HS-27A (cell line): ENCODE results near the gene OR9Q2.
"Not testable (repeated sequence)": the region's sequence is repeated elsewhere in the genome, so short reads cannot be mapped to it uniquely, and the experiment has no call there.

Experiments
- DNase-seq: peaks from one replicate; pipeline ENCODE4 v3.0.0-alpha.2; 2012; ENCODE audit warnings: low read depth, missing footprints

The OR9Q2 gene, protein sequence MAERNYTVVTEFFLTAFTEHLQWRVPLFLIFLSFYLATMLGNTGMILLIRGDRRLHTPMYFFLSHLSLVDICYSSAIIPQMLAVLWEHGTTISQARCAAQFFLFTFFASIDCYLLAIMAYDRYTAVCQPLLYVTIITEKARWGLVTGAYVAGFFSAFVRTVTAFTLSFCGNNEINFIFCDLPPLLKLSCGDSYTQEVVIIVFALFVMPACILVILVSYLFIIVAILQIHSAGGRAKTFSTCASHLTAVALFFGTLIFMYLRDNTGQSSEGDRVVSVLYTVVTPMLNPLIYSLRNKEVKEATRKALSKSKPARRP

DNA sequence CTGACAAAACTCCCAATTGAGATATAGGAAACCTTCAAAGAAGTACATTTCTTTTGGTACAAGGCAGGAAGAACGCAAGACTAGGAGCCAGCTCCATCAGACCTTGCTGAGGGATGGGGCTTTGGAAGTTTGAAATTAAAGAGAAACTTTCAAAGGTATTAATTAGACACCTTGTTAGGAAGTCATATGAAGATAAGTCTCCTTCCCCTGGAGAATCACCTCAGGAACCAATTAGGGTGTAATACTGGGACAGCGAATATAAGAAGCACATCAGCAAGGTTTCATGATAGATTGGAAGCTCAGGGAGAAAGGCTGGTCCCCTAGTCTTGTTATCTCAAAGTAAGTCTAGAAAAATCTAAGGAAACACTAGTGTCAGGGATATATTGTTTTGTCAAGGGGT, at the start of gene OR9Q2:
TSS of gene OR9Q2 (plus strand) at position 301 of the 400 bp plus-strand sequence. CDS start 1,421 bp downstream, outside the sequence.
- DNase-seq: no peak

DNA sequence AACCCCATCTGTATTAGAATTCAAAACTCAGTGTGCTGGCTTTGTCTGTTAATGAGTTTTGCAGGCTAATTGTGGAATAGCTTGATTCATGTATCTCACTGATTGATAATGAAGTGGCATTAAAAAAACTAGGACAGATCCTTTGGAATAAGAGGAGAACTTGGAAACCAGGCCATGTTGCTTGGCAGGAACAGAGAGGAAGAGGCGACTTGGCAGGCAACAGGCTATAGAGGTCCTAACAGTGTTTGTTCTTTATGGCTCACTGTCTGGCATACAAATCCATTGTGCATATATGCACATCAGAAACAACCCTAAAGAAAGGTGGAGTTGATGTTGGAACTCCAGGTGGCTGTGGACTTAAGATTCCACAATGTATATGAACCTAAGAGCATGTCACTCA, 46.1 kb upstream of the OR9Q2 start:
- no peak for DNase-seq

DNA sequence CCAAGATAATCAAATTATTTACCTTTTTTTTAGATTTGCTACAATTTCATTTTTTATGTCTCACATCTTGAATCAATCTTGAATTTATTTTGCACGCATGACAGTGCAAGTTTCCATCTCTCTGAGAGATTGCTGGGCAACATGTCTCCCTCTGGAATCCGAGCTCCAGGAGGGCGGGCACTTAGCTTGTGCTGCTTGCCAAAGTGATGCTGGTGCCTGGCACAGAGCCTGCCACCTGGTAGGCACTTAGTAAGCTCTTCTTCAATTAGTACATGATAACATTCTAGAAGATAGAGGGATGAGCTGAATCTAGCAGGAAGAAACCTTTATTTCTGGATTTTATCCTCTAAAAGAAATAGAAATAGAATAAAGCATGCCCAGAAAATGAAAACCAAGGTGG, 36.1 kb upstream of the OR9Q2 start:
- no peak for DNase-seq

DNA sequence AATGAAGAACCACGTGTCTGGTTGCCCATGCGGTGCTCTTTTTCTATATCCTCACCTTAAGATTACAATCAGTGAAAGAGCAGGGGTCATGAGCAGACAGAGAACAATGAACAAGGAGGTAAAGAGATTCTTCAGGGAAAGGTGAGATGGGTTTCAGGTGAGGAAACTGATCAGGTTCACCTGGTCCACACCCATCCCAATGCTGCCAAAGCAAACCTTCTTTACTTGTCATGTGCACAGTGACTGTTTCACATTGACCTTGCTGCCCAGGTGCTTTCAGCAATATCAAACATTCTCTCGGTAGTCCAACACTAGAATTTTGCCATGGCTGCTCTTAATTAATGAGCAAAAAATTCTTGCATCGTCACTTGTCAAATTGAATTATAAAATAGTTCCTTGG, 24.5 kb upstream of the OR9Q2 start:
- no peak for DNase-seq

DNA sequence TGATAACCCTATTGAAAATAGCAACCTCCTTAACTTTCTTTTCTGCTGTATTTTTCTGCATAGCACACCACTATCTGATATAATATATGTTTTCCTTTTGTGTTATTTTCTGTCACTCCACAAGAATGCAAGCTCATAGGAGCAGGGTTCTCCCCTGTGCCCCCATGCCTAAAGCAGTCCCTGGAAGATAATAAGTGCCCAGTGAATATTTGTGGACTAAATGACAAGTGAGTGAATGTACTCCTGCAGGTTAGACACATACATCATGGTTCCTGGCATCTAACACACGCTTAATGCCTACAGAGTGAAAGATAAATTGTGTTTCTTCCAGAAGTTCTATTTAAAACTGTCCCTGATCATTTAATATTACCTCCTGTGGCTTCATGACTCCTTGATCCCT, 23.9 kb upstream of the OR9Q2 start:
- DNase-seq: no peak

DNA sequence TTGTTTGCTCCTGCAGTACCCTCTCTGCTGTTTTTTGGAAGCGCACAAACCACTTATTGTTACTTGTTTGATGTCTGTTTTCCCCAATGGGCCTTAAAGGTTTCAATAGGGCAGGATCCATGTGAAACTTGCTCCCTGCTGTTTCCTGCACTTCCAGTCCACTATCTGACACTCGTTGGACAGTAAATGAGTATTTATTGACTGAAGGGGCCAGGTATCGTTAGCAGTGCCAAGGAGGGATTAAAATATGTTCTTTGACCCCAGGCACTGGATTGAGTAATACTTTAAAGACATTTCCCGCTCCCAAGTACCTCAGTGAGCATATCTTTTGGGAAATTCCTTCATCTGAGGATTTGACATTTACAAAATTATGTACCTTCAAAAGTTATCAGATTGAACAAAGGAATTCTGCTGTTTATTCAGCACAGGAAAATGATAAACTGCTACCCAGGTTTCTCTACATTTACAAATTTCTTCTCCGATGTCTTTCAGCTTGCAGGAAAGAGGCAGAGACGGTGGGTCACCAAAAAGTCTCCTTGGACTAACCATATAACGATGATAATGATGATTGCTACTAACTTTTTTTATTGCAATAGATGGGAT, 23.3 kb upstream of the OR9Q2 start:
- DNase-seq: no peak

DNA sequence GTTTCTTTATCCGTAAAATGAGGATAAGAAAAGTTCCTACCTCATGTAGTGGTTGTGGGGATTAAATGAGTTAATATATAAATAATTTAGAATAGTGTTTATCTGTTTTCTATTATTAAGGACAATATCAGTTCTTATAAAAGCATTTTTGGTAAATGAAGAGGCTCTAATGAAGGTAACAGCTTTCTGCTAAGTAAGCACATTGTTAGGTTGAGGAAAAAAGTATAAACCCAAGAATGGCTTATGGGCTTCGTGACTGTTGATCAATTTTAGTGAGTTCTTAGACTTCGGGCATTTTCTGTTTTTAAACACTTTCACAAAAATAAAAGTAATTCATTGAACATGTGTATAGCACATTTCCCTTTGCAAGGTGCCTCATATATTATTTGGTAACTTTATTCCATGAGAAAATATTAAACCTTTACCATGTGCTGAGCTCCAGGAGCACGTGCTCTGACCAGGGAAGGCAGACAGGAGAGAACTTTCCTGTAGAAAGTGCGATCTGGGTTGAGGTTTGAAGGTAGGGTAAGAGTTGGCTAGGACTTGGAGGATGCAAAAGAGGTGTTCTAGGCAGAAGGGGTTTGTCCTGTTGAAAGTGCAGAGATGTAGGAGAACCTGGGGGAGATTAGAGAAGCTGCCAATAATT, 11.3 kb upstream of the OR9Q2 start:
- no peak for DNase-seq

DNA sequence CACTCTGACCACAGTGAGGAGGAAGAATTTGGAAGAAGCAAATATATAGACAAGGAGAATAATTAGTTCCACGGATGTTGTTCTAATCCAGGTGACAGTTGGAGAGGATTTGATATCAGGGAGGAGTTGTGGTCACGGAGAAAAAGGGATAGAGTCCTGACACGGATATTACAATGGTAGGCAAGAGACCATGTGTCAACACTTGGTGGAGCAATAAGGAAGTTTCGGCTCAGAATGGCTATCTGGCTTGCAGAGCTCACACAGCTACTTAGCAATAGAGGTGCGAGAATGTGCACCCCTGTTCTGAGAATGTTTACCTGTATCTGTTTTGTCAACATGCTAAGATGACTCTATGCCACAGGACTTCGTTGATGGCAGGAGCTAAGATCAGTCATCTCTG, 10.4 kb upstream of the OR9Q2 start:
- no peak for DNase-seq

DNA sequence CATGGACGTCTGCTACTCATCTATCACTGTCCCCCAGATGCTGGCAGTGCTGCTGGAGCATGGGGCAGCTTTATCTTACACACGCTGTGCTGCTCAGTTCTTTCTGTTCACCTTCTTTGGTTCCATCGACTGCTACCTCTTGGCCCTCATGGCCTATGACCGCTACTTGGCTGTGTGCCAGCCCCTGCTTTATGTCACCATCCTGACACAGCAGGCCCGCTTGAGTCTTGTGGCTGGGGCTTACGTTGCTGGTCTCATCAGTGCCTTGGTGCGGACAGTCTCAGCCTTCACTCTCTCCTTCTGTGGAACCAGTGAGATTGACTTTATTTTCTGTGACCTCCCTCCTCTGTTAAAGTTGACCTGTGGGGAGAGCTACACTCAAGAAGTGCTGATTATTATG, 9.2 kb upstream of the OR9Q2 start:
- DNase-seq: no peak

DNA sequence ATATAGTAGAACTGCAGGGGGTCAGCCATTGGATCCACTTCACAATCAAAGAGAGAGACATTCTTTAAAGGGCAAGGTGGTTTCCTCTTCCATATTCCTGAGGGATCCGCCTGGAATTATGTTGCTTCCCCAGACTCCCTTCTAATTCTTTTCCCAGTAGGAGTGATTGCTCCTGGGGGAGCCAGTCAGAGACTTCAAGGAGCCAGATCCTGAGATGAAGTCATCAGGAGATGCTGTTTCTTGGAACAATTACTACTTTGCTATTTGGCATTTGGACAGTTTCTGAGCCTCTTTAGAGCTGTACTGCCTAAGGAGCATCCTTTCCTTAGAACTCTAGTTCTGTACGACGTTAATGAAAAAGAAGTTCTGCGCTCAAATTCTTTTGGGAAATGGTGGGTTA, 1.9 kb upstream of the OR9Q2 start:
- no peak for DNase-seq

DNA sequence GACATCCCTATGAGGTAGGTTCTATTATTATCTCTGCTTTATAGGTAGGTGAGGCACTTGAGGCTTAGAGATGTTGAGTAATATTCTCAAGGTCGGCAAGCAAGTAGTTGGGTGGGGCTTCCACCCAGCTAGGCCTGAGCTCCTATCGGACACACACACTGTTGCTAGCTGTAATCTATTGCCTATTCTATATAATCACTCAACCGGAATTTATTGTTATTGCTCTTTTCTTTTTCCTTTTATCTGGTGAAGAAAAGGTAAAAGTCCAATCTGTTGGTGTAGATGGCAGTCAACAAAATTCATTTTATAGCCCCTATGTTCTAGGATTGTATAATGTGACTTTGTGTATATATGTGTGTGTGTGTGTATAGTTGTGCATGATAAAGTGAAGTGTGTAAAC, 3.4 kb downstream of the OR9Q2 start:
- no peak for DNase-seq

DNA sequence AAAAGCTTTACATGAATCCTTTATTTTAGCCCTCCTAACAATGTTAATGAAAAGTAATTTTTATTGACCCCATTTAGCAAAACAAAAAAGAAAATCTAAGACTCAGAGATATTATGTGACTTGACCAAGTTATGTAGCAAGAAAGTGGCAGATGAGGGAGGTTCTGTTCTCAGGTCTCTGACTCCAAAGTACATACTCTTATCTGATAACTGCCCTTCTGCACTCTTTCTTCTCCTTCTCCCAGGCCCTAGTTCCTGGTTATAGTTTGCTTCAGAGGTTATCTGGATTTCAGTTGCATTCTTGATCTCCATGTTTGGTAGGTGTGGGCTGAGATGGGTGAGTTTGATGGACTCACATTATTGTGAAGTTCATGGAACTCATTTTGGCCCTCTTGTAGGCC, 4.5 kb downstream of the OR9Q2 start:
- no peak for DNase-seq

DNA sequence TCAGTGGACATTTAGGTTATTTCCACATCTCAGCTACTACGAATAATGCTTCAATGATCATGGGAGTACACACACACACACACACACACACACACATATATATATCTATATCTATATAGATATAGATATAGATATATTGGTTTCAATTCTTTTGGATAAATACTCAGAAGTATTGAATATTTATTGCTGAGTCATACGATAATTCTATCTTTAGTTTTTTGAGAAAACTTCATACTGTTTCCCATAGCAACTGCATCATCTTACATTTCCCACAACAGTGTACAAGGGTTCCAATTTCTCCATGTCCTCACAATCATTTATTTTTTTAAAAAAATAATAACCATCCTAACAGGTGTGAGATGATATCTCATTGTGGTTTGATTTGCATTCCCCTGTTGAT, 7.1 kb downstream of the OR9Q2 start:
- no peak for DNase-seq

DNA sequence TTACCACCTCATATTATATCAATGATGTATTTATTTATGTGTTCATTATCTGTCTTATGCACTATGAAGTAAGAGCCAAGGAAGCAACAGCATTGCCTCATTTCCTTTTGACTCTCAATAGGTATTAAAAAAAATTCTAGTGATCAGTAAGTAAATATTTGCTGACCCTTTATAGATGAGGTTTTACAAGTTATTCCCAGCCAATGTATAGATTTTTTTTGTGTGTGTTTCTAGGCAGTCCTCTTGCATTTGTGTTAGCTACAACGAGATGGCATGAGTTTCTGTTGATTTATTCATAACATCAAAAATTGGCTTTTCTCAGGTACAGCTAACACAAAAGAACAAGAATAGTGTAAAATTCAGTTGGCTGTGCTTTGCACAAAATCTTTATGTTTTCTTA, 10.4 kb downstream of the OR9Q2 start:
- no peak for DNase-seq

DNA sequence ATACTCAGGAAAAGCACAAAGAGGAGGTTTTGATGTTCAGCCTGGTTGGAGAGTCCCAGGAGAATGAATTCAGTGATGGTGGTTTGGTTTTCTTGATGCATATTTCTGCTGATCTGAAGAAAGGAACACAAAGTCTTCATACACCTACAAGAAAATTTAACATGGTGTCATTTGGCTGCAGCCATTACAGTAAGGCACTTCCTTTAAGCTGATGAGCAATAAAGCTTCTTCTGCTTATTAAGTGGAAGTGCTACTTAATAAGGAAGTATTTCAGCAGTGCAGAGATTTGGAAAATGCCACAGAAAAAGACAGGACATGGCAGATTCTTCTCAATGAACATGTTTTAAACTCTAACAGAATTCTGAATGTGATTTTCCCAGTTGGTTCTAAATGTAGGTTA, 15.2 kb downstream of the OR9Q2 start, which contains the start of gene OR1S2:
TSS of gene OR1S2 (minus strand) at position 101 of the 400 bp plus-strand sequence. CDS start at position 101, 0 bp downstream.
- no peak for DNase-seq

DNA sequence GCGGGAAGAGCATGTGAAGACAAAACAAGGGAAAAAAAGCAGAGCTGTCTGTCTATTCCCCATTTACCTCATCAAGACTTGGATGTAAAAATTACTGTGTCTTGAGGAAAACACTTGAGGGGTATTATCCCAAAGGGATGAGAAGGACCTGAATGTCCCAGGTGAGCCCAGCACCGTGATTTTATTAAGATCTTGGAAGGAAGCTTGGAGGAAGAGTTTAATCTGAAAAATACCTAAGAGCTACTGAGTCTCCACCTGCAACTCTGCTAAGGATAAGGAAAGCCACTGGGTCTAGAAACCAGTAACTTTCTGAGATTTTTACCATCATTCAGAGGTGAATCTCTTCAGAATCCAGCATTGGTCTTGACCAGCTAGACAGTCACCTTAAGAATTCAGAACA, 23.6 kb downstream of the OR9Q2 start, which contains the start of gene OR1S1:
TSS of gene OR1S1 (plus strand) at position 301 of the 400 bp plus-strand sequence.
- DNase-seq: not testable (repeated sequence)

DNA sequence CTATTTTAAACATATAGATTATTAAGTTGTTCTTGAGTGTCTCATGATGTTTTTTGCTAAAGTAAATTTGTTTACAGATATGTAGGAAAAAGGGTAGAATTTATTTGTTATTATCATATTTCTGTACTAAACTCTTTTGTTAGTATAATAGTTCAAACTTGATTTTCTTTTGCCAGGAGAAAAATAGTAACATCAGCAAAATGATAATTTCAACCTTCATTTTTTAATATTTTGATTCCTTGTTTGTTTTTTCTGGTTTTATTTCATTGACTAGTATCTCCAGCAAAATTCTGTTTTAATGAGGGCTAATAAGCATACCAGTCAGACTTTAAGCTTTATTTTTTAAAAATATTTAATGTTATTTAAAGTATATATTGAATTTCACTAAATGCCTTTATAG, 27.6 kb downstream of the OR9Q2 start:
- DNase-seq: no peak

DNA sequence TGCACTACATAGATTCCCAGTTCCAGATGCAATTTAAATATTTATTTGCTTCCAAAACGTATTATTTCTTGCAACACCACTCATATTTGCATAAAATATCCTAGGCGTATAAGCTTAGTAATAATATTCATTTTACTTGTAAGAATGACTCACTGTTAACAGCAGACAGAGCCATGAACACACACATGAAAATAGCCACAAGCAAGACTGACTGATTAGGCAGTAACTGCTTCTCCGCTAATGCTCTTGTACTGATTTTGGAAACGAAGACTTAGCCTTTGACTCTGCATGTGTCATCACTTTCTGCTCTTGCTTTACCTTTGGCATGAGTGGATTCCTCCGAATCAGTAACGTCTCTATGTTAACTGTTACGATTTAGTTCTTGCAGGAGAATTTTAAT, 33.9 kb downstream of the OR9Q2 start:
- DNase-seq: no peak

DNA sequence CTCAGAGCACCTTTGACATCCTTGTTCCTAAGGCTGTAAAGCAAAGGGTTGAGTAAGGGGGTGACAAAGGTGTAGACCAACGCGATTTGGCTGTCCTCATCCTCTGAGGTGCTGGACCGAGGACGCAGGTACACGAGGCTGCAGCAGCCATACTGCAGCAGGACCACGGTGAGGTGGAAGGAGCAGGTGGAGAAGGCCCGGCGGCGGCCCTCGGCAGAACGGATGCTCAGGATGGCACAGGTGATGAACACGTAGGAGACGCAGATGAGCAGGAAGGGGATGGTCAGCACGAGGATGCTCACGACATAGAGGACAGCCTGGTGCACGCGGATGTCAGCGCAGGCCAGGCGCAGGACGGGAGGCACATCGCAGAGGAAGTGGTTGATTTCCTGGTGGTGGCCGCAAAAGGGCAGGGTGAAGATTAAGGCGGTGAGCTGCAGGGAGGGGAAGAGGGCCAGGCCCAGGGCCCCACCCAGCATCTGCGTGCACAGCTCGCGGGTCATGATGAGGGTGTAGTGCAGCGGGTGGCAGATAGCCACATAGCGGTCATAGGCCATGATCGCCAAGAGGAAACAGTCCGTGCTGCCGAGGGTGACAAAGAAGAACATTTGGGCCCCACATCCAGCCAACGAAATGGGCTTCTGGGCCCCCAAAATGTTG, 39.2 kb downstream of the OR9Q2 start:
- no peak for DNase-seq
